Measurements from ENCODE around the gene KIF21A. TPM values are rescaled to one million over a fixed set of nuclear protein-coding genes. Genes with fewer than 3 reads are reported as not detected.

KIF21A gene
- total RNA-seq, 1 experiment from 2014 or later = 18.4 TPM

DNA sequence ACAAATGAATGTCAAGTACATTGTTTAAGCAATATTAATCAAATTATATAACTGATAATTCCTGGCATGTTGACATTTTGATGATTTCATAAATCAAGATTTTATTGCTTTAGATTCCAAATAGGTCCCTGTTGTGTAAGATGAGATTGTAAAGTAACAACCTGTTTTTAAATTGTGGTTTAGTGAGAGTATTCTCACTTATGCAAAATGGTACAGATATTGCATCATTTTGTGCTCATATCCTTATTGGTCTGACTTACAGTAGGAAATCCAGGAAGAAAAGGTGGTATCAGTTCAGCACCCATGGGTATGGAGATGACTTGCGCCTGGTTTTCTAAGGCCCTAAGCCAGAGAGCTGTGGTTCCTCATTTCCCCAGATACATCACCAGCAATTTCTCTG is 165.5 kb downstream of the KIF21A start:
- DNase-seq (ENCODE audit: low spot score) = peak; percentile 9

DNA sequence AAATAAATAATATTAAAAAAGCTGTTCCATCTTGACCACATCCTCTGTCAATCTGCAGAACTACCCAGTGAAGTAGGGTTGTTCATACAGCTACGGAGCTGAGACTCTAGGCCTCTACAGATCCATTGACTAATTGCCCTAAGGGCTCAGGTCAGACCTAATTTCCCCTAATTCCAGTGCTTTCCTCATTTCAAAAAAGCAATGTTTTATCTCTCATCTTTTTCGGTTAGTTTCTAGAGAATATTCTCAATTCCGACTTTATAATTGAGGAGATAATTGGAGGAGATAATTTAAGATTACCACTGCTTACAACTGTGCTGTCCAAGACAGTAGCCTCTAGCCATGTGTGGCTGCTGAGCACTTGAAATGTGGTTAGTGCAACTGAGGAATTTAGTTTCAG is 167.1 kb downstream of the KIF21A start:
- no peak for DNase-seq (ENCODE audit: low spot score)

DNA sequence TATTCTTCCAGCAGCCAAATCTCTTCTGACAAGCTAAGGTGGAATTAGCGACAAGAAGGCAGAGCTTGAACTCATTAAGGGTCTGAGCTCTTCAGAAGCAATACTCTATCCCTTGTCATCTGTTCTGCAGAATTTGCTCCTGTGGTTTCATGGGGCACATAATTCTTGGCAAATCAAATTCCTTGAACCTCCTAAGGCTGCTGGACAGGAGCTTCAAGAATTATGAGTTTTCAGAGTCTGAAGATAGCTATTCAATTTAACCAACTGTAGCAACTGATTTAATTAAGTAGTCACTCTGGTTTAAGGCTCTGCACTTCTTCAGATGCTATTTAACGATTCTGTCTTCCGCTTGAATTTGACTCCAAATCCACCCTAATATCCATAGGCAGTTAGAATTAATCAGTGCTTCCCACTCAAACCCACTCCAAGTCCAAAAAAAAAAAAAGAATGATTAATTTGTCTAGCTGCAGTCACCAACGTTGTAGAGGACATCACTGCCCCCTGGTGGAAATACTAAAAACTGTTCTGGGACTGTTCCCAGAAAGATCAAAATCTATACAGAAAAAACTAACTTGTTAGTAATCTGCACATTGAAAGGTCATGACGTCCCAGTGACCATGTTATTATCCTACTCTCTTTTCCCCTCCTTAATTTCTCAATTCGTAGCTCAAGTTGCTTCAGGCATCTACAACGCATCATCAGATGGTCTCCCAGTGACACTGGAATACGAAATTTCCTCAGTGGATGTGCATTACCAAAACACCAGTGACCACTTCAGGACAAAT is 169.9 kb downstream of the KIF21A start:
- peak; percentile 22 for DNase-seq (ENCODE audit: low spot score)

DNA sequence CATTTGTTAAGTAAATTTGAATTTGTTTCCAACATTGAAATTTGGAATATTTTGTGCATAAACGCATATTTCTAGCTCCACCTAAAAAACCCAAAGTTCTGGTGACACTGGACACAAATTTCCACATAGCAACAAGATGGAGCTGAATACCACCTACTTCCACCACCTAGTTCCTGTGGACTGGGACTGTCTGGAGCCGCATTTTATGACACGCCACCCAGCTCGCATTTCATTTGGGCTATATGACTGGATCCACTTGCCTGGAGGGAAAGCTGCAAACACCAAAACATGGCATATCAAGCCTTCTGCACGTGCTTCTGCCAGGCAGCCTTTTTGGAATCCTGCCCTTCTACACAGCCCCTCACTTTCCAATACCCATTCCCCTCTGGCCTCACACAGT is 173.4 kb downstream of the KIF21A start:
- DNase-seq (ENCODE audit: low spot score) = no peak

DNA sequence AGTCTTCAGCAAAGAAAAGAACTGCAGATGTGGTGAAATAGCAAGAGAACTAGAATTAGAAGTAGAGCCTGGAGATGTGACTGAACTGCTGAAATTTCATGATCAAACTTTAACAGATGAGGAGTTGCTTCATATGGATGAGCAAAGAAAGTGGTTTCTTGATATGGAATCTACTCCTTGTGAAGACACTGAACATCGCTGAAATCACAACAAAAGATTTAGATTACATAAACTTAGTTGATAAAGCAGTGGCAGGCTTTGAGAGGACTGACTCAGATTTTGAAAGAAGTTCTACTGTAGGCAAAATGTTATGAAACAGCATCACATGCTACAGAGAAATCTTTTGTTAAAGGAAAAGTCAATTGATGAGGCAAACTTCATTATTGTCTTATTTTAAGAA is 175.0 kb downstream of the KIF21A start:
- no peak for DNase-seq (ENCODE audit: low spot score)

DNA sequence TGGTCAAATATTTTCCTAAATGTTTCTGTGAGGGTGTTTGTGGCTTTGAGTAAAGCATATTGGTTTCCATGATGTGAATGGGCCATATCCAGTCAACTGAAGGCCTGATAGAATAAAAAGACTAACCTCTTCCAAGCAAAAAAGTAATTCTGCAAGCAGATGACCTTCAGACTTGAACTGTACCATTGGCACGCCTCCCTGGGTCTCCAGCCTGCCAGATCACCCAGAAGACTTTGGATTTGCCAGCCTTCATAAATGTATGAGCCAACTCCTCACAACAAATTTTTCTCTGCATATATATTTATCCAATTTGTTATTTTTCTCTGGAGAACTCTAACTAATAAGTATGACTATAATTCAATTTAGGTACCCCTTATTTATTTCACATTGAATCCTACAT is 190.3 kb downstream of the KIF21A start:
- no peak for DNase-seq (ENCODE audit: low spot score)

Other genes starting within 250 kb of the KIF21A start
- 0.37 and 0.55 TPM in 2 replicates for gene ABCD2, start 176.7 kb upstream of the KIF21A start, total RNA-seq (2014; rRNA removed; shearing (Covaris generic))

All from H4 (cell line).